Loucy (cell line): Measurements from ENCODE around the gene MYO7B.

Source experiments
- EZH2phosphoT487 ChIP-seq: fragments of 200-600 bp; IDR thresholded peaks from 2 replicates; pipeline ENCODE4 v1.6.1; 2018; ENCODE audit warnings: antibody characterized with exemption, mild to moderate bottlenecking, moderate library complexity, borderline replicate concordance
- TF ChIP-seq, protein P1 (sequence below): fragments of 200-600 bp; sonication (generic); conservative IDR thresholded peaks from 2 replicates; pipeline ENCODE4 v1.5.1; 2014; ENCODE audit warnings: mild to moderate bottlenecking, antibody characterized with exemption, low read length

DNA sequence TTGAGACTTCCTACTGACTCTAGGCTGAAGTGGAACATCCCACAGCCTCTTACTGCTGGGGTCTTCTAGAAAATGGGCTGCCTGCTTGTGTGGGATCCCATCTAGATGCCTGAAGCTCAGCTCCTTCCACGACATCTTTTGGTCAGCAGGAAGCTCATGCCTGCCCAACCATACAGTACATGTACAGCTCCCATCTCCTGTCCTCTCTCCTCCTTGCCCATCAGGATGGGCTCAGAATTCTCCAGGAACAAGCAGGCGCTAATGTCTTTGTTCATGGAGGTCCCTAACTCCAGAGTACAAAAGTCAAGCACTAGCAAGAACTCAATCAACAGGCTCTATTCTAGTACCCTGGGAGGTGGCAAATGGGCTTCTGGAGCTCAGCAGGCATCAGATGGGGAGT, 78.8 kb downstream of the MYO7B start:
- TF ChIP-seq, protein P1, sequence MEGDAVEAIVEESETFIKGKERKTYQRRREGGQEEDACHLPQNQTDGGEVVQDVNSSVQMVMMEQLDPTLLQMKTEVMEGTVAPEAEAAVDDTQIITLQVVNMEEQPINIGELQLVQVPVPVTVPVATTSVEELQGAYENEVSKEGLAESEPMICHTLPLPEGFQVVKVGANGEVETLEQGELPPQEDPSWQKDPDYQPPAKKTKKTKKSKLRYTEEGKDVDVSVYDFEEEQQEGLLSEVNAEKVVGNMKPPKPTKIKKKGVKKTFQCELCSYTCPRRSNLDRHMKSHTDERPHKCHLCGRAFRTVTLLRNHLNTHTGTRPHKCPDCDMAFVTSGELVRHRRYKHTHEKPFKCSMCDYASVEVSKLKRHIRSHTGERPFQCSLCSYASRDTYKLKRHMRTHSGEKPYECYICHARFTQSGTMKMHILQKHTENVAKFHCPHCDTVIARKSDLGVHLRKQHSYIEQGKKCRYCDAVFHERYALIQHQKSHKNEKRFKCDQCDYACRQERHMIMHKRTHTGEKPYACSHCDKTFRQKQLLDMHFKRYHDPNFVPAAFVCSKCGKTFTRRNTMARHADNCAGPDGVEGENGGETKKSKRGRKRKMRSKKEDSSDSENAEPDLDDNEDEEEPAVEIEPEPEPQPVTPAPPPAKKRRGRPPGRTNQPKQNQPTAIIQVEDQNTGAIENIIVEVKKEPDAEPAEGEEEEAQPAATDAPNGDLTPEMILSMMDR: no peak
- TF ChIP-seq EZH2phosphoT487: no peak
